HG03064 (cell line): ENCODE measurements around the gene CCM2L.
"Not testable (repeated sequence)": the region's sequence is repeated elsewhere in the genome, so short reads cannot be mapped to it uniquely, and the experiment has no call there.

Experiments
- ATAC-seq: cut with Tn5 transposase; IDR thresholded peaks from one replicate; pipeline ENCODE4 v1.9.1; 2021; ENCODE audit warnings: low read depth; ENCODE audit not compliant: unreplicated experiment

Gene CCM2L

DNA sequence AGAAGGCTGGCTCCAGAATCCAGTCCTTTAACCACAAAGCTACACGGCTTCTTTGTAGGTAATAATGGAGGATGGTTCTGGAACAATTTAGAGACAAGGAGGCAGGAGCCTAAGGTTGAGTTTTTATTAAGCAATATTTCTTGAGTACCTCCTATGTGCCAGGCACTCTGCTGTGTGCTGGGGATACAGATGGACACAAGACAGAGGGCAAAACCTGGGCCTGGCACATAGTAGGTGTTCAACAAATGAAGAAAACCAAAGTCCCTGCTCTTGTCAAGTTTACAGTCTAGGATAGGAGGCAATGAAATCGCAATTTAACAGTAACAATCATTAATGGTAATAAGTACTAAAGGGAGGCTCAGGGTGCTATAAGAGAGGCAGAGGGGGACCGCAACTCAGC lies 17.4 kb downstream of the CCM2L start:
- ATAC-seq, result no peak

DNA sequence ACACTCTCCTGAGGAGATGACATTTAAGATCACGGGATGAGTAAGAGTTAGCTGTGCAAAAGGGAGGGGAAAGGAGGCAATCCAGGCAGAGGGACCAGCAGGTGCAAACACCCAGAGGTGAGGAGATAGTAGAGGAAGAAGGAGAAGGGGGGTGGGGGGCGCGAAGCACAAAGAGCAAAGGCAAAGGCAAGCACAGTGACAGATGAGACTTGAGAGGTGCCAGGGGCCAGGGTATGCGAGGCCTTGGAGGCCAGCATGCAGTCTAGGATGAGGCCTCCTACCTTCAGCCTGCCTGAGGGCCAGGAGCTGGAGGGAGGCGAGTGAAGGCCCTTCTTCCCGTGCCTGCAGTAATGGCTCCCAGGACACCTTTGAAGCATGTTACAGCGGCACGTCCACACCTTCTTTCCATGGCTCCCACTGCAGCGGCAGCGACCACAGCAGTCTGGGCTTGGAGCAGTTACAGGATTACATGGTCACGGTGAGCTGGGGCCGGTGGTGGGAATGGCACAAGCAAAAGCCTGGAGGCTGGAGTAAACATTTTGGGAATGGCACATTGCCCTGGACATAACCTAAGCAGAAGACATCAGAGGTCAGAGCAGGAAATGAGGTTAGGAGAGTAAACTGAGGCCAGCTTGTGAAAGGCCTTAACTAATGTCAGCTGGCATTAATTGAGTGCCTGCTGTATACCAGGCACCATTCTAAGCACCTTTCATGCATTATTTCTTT lies 18.6 kb downstream of the CCM2L start:
- ATAC-seq, result no peak

DNA sequence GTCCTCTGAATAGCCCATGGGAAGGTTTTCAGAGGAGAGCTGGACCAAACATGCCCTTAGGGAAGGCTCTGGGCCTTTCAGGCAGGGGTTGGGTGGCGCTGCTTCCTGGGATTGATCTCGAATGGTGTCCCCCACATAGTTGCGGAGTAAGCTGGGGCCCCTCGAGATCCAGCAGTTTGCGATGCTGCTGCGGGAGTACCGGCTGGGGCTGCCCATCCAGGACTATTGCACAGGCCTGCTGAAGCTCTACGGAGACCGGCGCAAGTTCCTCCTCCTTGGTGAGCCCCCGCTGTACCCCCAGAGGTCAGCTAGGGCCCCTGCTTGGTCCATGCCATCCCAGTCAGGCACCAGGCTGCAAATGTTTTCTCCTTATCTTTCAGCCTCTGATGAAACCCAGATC lies 19.3 kb downstream of the CCM2L start:
- ATAC-seq, result no peak

DNA sequence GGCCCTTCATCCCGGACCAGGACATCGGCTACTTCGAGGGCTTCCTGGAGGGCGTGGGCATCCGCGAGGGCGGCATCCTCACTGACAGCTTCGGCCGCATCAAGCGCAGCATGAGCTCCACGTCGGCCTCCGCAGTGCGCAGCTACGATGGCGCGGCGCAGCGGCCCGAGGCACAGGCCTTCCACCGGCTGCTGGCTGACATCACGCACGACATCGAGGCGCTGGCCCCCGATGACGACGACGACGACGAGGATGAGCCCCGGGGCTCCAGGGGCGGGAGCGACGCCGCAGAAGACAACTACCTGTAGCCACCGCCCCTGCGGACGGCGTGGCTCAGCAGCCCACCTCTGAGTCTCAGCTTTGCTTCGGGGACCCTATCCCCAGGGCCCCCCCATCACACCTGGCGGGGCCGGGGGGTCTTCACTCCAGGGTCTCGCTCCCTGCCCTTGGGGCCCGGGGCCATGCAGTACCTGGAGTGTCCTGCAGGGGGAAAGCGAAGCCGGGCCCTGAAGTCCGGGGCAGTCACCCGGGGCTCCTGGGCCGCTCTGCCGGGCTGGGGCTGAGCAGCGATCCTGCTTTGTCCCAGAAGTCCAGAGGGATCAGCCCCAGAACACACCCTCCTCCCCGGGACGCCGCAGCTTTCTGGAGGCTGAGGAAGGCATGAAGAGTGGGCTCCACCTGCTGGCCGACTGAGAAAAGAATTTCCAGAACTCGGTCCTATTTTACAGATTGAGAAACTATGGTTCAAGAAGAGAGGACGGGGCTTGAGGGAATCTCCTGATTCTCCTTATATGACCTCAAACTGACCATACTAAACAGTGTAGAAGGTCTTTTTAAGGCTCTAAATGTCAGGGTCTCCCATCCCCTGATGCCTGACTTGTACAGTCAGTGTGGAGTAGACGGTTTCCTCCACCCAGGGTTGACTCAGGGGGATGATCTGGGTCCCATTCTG lies 21.0 kb downstream of the CCM2L start:
- ATAC-seq, result no peak

DNA sequence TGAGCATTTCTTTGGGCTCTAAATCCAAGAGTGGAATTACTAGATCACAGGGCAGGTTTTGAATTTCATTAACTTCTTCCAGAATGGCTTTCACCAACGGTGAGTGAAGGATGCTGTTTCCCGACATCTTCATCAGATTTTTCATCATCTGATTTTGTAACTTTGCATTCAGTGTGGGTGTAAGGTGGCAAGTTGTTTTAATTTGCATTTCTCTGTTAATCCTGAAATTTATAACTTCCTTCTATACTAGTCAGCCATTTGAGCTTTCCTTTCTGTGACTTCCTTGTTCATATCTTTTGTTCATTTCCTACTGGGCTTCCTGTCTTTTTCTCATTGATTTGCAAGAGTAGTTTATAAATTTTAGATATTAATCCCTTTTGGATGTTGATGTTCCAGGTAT lies 23.1 kb downstream of the CCM2L start:
- no peak for ATAC-seq

DNA sequence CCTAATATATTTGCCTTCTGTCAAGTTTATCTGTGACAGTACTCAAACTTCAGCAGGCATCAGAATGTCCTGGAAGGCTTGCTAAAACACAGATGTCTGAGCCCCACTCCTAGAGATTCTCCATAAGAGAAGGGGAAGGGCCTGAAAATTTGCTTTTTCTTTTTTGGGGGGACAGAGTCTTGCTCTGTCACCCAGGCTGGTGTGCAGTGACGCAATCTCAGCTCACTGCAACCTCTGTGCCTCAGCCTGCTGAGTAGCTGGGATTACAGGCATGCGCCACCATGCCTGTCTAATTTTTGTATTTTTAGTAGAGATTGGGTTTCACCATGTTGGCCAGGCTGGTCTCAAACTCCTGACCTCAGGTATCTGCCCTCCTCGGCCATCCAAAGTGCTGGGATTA lies 23.5 kb downstream of the CCM2L start:
- ATAC-seq, result not testable (repeated sequence)

DNA sequence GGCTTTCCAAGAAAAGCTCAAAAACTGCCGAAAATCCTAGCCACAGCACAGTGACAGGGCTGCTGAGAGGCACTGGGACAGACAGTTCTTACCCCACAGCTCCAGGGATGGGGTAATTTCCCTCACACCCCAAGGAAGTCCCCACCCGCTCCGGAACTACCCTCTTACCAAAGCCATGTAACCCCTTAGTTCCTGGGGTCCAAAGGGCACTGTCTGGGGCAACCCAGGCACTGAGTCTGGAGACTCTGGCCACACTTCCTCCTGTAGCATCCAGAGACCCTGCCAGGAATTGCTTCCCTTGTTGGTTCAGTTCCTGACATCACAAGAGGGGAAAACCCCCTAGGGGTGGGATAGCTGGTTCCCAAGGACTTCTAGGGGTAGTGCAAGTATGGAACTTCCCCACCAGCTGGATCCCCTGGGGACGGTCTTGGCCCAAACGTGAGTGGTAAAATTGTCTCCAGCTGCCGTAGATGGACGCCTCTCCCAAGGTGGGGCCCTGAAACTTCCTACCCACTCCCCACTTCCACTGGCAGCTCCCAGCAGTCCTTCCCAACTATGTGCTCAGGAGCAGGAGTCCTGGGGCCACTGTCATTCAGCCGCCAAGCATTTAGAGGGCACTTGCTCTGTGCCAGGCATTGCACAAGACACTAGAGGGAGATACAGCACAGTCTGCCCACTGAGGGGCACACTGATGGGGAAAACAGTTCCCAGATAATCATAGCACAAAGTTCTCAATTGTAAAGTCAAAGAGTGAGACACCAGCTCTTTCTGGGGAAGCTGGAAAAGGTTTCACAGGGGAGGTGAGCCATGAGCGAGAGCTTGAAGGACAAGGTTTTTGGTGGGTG lies 24.6 kb downstream of the CCM2L start:
- ATAC-seq, result no peak

DNA sequence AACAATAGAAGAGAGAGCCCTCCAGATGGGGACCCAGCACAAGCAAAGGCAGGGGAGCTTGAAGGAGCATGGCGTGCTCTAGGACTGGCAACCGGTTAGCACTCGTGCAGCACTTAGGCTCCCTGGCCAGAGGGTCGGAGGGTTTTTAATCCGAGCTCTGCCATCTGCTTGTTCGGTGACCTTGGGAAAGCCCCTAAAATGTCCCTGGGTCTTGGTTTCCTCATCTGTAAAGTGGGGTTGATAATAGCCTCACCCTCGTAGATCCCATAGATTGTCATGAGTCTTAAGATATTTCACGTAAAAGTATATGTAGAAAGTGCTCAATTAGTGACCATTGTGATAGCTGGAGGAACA lies 25.2 kb downstream of the CCM2L start:
- ATAC-seq, result no peak

DNA sequence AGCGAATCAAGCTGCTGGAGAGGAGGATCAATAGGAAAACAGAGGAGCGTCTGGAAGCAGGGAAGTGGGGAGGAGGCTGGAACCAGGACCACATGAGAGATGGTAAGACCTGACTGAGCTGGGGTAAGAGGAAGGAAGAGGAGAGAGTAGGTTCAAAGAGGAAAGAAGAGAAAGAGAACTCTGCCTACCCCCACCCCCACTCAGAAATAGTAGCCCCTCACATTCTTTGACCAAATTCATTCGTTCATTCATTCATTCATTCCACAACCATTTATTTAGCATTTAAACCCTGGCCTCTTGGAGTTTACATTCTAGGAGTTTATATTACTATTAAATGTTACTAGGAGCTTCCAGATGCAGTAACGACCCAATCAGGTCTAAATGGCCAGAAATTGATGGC lies 26.0 kb downstream of the CCM2L start:
- ATAC-seq, result no peak

DNA sequence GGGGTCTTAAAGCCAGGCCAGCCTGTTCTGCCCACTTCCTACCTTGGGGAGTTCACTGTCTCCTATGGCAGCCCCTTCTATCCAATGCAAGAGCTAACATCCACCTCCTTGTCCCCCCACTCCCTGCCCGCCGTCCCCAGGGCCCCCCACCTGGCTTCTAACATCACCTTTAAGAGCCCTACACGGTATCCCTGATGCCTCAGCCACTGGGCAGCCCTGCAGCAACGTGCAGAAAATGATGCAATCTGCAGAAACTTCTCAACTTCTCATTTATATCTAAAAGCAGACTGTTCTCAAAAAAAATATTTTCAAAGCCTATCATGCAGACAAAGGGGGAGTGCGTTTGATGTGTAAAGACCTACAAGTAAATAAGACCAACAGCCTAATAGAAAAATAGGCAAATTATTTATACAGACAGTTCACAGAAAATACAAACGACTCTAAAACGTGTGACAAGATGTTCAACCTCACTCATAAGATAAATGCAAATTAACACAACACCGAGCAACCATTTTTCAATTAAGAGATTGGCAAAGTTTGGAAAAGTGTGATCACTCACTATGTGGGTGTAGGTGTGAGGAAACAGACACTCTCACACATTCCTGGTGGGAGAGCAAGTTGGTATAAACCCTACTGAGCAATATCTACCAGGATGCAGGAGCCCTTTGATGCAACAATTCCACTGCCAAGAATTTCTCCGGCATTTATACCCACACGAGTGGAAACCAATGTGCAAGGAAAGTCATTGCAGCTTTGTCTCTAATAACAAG lies 26.7 kb downstream of the CCM2L start:
- ATAC-seq, result no peak

DNA sequence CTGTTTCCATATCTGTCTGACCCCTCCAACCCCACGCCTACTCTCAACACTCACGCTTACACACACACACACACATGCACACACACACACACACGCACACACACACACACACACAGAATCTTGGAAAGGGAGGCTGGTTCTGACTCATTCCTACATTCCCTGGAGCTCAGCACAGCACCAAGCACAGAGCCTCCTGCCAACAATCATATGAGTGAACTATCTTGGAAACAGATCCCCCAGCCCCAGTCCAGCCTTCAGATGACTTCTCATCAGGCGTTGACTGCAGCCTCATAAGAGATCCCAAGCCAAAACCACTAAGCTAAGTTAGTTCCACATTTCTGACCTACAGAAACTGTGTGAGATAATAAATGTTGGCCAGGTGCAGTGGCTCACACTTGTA lies 27.7 kb downstream of the CCM2L start:
- no peak for ATAC-seq

DNA sequence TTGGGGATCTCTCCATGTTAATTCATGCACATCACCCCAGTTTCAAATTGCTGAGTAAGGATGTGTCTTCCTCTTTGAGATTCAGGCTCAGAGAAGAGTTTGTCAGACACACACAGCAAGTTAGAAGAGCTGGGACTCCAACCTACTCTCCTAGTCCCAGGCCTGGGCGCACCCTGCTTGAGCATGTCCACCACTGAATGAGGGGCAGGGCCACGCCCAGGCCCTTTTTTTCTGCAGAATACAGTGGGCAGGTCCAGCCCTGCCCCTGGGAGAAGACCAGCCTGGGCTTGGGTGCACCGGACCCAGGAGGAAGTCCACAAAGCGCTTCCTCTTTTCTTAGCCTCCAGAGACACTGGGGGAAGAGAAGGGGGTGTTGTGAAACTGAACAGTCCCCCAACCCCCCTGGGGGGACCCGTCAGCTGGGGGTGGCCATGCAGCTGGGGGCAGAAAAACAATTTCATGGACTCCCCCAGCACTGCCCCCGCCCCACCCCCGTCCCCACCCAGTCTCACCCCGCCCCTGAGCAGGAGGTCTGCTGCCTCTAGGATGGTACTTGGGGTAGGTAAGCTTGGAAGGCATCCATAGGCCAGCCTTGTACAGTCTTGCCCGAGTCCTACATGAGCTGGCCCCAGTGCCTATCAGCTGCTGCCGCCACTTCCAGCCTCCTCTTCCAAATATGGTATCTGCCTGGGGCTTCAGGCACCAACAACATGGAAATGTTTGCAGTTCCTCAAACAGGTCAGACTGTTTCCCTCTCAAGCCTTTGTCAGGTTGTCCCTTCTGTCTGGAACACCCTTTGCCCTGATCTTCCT lies 30.1 kb downstream of the CCM2L start:
- ATAC-seq, result peak; percentile 69

DNA sequence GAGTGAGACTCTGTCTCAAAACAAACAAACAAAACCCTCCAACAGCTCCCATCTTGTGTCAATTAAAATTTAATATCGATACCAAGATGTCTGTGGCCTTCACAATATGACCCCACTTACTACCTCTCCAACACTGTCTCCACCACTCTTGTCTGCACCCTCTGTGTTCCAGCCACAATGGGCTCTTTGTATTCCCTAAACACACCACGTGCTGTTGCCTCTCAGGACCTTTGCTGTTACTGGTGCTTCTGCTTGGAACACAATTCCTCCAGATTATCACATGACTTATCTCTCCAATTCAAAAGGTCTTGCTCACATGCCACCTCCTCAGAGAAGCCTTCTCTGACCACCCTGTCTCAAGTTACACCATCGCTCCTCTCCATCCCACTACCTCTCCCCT lies 35.8 kb downstream of the CCM2L start:
- ATAC-seq, result no peak

DNA sequence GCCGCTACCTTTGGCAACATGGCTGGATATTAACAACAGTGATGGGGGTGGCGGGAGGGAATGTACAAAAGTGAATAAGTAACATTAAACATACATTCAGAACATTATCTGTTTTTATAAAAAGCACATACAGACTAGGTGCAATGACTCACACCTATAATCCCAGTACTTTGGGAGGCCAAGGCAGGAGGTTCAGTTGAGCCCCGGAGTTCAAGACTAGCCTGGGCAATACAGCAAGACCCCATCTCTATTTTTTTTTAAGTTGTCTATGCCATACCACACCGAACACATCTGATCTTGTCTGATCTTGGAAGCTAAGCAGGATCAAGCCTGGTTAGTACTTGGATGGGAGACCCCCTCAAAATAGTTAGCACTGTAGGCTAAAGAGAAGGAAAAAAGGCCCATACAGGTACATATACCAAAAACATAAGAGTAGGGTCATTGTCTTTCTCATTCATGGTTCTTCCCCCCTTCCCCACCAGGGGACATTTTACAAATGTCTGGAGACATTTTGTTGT lies 40.1 kb downstream of the CCM2L start:
- no peak for ATAC-seq

DNA sequence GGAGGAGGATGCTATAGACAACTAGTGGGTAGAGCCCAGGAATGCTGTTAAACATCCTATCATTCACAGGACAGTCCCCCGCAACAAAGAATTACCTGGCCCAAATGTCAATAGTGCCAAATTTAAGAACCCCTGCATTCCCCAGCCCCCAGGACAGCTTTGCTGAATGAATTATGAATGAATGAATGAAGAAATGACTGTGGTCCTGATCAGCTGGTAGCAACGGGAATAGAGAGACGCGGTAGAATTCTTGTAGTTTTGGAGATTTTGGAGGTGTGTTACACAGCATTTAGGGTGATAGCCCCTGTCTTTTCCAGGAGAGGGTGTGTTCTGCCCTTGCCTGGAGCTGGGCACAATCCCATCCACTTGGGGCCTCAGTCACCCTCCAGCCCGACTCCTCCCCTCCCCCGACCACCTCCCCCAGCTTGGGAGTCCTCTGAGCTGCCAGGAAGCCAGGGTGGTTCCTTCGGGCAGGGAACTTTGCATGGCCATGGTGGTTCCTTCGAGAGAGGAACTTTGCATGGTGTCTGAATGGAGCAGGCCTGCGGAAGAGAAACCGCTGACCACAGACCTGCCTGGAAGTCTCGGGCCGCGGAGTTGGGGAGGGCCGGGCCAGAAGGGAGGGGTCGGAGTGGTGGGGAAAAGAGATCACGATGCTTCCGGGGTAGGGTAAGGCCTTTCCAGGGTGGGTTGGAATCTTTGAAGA lies 40.8 kb downstream of the CCM2L start:
- no peak for ATAC-seq

DNA sequence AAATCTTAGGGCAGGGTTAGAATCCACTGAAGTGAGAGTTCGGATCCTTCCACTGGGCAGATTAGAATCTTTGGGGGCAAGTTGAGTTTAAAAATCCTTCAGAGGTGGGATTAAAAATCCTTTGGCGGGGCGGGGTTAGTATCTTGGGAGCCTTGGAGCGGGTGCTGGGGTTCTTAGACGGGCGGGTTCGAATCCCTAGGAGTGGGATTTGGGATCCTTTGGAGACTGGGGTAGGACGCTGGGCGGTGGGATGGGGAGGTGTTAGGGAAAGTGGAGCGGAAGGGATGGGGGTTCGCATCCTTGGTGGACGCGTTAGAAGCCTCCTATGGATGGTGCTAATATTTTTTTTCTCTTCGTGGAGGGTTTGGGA lies 41.5 kb downstream of the CCM2L start:
- no peak for ATAC-seq

DNA sequence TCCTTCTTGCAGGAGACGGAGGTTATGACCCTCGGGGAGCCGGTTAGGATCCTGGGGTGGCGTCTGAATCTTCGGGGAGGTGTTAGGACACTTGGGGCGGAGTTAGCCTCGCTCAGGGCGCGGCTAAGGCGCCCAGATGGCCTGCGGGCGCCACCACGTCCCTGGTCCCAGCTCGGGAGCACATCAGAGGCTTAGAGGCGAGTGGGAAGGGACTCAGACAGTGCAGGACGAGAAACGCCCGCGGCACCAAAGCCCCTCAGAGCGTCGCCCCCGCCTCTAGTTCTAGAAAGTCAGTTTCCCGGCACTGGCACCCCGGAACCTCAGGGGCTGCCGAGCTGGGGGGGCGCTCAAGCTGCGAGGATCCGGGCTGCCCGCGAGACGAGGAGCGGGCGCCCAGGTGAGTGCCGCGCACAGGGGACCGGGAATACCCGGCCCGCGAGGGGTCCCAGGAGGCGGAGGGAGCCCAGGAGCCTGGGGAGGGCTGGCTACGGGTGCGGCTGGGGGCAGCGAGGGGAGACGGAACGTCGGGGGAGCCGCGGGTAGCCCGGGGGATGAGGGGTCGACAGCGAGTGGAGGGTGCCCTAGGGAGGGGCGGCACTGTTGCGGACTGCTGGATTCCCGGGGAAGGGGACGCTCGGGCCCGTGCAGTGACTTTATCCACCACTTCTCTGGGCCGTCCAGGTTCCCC lies 42.0 kb downstream of the CCM2L start, which contains the start of gene HCK:
TSS of gene HCK (plus strand) at position 153 of the 688 bp plus-strand sequence.
- ATAC-seq, result no peak

DNA sequence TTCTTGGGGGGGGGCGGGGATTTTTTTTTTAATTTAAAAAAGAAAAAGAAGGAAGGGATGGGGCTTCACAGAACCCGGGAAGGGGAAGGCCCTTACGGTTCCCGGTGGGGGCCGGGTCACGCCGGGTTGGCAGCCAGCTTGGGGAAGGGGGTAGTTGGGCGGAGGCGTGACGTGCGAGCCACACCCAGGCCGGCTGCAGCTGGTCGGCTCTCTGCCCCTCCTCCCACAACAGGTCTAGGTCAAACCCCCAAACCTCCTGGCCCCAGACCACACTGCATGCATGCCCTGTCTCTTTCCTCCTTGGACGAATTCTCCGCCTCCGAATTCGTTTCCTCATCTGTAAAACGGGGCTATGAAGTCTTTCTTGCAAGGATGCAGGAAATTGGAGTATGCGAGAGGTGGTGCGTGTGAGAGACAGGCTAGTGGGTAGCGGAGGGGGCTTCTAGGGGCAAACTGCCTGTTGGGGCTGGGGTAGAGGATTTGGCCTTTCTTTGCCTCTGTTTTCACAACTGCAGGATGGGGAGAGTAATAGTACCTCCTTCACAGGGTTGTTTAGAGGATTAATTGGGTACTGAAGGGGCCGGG lies 42.6 kb downstream of the CCM2L start:
- ATAC-seq, result no peak
